D721Med (cell line): ENCODE measurements around the gene TMEM270.
"Not testable (repeated sequence)": the region's sequence is repeated elsewhere in the genome, so short reads cannot be mapped to it uniquely, and the experiment has no call there.

Source experiments
- DNase-seq: peaks from one replicate; pipeline ENCODE4 v3.0.0; 2011; ENCODE audit warnings: low spot score; ENCODE audit not compliant: insufficient read length
- FAIRE-seq: peaks from 2 replicates; lab custom pipeline; 2011; peaks lifted over from hg19 to GRCh38; lab: Jason Lieb, UNC
- TF ChIP-seq, protein P1 (sequence below): IDR thresholded peaks from 2 replicates; pipeline ENCODE4 v1.5.1; 2012; ENCODE audit warnings: mild to moderate bottlenecking, control low read depth; ENCODE audit not compliant: insufficient read depth; ENCODE audit errors: missing control alignments

The TMEM270 gene

DNA sequence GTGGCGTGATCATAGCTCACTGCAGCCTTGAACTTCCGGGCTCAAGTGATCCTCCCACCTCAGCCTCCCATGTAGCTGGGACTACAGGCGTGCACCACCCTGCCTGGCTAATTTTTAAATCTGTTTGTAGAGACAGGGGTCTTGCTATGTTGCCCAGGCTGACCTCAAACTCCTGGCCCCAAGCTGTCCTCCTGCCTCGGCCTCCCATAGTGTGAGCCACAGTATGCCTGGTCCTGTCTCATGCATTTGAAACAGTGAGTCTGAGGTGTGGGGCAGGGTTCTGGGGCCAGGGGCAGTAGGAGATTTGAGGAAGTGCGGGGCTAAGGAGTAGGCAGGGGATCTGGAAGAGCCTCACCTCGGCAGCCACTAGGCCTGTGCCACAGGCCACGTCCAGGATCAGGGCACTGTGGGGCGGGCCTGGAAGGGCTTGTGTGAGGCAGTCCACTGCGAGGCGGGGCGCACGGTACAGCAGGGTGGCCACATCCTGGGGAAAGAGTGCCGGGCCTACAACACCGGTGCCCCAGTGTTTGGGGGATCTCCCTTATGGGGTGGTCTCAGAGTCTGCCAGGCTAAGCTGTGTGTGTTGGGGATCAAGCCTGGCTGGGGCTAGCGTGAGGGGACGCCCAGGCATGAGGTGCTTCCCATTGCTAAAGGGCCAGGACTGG, 20.1 kb upstream of the TMEM270 start:
- TF ChIP-seq, protein P1, sequence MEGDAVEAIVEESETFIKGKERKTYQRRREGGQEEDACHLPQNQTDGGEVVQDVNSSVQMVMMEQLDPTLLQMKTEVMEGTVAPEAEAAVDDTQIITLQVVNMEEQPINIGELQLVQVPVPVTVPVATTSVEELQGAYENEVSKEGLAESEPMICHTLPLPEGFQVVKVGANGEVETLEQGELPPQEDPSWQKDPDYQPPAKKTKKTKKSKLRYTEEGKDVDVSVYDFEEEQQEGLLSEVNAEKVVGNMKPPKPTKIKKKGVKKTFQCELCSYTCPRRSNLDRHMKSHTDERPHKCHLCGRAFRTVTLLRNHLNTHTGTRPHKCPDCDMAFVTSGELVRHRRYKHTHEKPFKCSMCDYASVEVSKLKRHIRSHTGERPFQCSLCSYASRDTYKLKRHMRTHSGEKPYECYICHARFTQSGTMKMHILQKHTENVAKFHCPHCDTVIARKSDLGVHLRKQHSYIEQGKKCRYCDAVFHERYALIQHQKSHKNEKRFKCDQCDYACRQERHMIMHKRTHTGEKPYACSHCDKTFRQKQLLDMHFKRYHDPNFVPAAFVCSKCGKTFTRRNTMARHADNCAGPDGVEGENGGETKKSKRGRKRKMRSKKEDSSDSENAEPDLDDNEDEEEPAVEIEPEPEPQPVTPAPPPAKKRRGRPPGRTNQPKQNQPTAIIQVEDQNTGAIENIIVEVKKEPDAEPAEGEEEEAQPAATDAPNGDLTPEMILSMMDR = no peak
- no peak for DNase-seq
- no peak for FAIRE-seq

DNA sequence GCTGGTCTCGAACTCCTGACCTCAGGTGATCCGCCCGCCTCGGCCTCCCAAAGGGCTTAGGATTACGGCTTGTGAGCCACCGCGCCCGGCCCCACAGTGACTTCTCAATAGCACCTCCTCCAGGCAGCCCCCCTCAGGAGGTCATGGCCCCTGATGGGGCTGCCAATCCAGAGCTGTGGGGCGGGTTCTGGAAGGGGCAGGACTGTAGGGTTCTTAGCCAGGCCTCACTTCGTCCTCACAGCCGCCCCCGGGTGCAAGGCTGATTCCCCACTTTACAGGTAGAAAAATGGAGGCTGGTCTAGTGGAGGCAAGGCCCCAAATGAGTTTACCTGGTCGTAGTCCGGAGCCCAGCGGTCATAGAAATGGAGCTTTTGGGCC, 19.3 kb upstream of the TMEM270 start:
- no peak for DNase-seq
- TF ChIP-seq, protein P1 = no peak
- FAIRE-seq = no peak

DNA sequence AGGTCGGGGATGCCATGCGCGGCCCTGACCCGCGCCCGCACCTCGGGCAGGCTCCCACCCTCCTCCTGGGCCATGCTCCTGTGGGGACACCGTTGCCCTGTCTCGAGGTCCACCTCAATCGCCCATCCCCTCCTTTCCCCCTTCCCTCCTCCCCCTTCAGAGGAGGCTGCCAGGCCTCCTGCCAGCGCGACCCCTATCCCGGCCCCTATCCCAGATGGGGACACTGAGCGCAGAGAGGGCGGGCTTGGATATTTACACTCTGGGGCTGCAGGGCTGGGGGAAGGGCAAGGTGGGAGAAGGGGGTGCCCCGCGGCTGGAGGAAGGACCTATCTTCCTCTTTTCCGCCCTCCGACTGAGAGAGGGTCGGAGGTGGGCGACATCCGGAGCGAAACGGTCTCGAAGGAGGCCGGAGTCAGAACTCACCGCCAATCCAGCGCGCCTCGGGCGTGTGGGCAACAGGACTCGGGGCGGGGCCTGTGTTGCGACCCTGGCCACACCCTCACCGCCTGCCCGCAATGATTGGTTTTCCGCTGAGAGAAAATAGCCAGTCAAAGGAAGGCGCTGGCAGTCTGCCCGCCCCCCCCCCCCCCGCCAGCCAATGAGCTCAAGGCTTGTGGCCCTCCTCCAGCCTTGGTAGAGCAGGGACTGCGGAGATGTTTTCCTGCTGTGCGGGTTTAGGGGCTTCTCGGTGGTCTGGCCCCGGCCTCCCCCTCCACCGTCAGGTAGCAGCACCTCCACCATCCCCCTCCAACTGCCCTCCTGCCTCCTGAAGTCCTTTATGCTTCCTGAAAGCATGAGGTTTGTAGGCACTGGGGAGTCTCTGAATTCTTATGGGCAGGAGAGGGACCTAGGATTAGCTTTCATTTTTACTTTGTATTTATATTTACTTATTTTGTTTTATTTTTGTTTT, 18.6 kb upstream of the TMEM270 start, which contains the start of gene METTL27:
Gene METTL27, minus strand, starts transcription at position 450 of the 910 bp plus-strand sequence. Its CDS starts 376 bp downstream, at position 74.
- DNase-seq (peak; percentile 97), FAIRE-seq (no peak)
- TF ChIP-seq, protein P1 = no peak

DNA sequence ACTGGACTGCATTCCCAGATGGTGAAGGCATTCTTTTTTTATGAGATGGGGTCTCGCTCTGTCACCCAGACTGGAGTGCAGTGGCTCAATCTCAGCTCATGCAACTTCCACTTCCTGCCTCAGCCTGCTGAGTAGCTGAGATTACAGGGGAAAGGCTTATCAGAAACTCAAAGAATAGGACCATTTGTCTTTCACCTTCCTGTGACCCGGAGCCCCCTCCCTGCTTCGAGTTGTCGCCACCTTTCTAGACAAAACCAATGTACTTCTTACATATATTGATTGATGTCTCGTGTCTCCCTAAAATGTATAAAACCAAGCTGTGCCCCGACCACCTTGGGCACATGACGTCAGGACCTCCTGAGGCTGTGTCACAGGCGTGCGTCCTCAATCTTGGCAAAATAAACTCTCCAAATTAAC, 16.8 kb upstream of the TMEM270 start:
- FAIRE-seq (no peak), DNase-seq (no peak)
- TF ChIP-seq, protein P1 = no peak

DNA sequence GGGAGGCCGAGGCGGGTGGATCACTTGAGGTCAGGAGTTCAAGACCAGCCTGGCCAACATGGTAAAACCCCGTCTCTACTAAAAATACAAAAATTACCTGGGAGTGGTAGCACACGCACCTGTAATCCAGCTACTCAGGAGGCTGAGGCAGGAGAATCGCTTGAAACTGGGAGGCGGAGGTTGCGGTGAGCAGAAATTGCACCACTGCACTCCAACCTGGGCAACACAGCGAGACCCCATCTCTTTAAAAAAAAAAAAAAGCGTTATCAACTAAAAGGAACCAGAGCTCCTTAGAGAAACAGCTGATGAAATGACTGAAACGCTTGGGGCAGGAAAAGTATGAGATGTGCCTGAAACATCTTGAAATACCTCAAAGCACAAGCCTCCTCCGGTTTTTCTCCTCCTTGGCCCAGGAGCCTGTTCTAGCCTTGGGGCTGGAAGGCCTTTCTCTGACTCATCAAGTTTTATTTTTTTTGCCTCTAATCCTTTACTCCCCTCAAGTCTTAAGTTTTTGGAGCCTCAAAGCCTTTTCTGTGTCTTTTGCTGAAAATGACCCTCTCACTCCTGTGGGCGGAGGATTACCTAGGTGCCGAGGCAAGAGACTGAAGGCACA, 16.0 kb upstream of the TMEM270 start:
- TF ChIP-seq, protein P1 = no peak
- DNase-seq (no peak), FAIRE-seq (no peak)

DNA sequence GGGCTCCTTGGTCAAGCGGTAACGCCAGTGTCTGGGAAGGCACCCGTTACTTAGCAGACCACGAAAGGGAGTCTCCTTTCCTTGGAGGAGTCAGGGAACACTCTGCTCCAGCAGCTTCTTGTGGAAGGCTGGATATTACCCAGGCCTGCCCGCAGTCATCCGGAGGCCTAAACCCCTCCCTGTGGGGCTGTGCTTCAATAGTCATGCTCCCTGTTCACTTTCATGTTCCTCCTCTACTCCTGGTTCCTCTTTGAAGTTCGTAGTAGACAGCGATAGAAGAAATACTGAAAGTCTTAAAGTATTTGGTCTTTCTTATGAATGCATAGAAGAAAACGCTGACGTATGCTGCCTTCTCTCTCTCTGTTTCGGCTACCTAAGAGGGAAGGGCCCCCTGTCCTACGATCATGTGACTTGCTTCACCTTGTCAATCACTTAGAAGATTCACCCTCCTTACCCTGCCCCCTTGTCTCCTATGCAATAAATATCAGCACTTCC, 15.2 kb upstream of the TMEM270 start:
- FAIRE-seq, DNase-seq: not testable (repeated sequence)
